Upper lobe of left lung (tissue), 6 donors: ENCODE results near the gene POTEB2. TPM values are rescaled to one million over a fixed set of nuclear protein-coding genes. Genes with fewer than 3 reads are reported as not detected.
"Not testable (repeated sequence)": the region's sequence is repeated elsewhere in the genome, so short reads cannot be mapped to it uniquely, and the experiment has no call there.

Source experiments
- ATAC-seq, 2 donors: fragments of 200-7000 bp; cut with Tn5 transposase; one replicate each; pipeline ENCODE4 v1.9.1; 2022; ENCODE audit warnings: mild to moderate bottlenecking in 2 of 2, moderate library complexity in 2 of 2; ENCODE audit not compliant: low FRiP score in 2 of 2
- DNase-seq, 2 donors: peaks; one replicate each; pipeline ENCODE4 v3.0.0-alpha.2; 2019 to 2020
- H3K27ac ChIP-seq, 4 donors: fragments of 200-600 bp; sonication (generic); one replicate each; pipeline ENCODE4 v1.5.1; 2016 to 2019
- H3K27me3 ChIP-seq, 4 donors: fragments of 200-600 bp; sonication (generic); one replicate each; pipeline ENCODE4 v1.5.1; 2017 to 2019
- H3K36me3 ChIP-seq, 4 donors: fragments of 200-600 bp; sonication (generic); one replicate each; pipeline ENCODE4 v1.5.1; 2016 to 2019
- H3K4me1 ChIP-seq, 4 donors: fragments of 200-600 bp; sonication (generic); one replicate each; pipeline ENCODE4 v1.5.1; 2018 to 2019
- H3K4me3 ChIP-seq, 4 donors: fragments of 200-600 bp; sonication (generic); one replicate each; pipeline ENCODE4 v1.5.1; 2017 to 2019; ENCODE audit warnings: mild to moderate bottlenecking in 2 of 4, moderate library complexity in 1 of 4
- H3K9me3 ChIP-seq, 4 donors: fragments of 200-600 bp; sonication (generic); one replicate each; pipeline ENCODE4 v1.5.1; 2018 to 2019
- WGBS, 2 donors: methylation state at CpG; one replicate each; pipeline ENCODE4 v1.1.5; 2017 to 2018; 5-methylcytosine and 5-hydroxymethylcytosine counted together
- small RNA-seq, 4 donors: library from RNA; depleted of rRNA; stranded (forward); fragments of <200 nt; gene quantifications; one replicate each; pipeline ENCODE3, GENCODE V24; 2016
- total RNA-seq, 6 donors: library from RNA; depleted of rRNA in 4 of 6; stranded (reverse); fragments of >200 nt in 4 of 6; gene quantifications; one replicate each; pipeline versions ENCODE4 v1.1.0 to v1.2.1, GENCODE V29; 2016 to 2021
- donor health status: DM: no; HTN: no; CAD: no; lungs with moderate emphysema.
- donor health status: DM: no; HTN: yes; CAD: no; lungs with severe emphysema.

POTEB2 gene
- total RNA-seq = not detected

GRCh38 chr15:20866214-20866613 lies at the start of gene POTEB2:
Gene POTEB2 (minus strand): TSS chr15:20866314. CDS start chr15:20866281, 33 bp downstream.
- not testable (repeated sequence) for H3K27ac ChIP-seq, H3K27me3 ChIP-seq, DNase-seq, H3K9me3 ChIP-seq, H3K4me1 ChIP-seq, H3K36me3 ChIP-seq, ATAC-seq, H3K4me3 ChIP-seq
- WGBS, 2 donors = no CpG with 5 or more reads among the region's 9 CpGs

GRCh38 chr15:20879916-20880315 lies 13.8 kb upstream of the POTEB2 start:
- not testable (repeated sequence) for H3K4me1 ChIP-seq, H3K9me3 ChIP-seq, H3K27me3 ChIP-seq, DNase-seq, H3K27ac ChIP-seq, ATAC-seq, H3K36me3 ChIP-seq, H3K4me3 ChIP-seq
- no CpG with 5 or more reads among the region's 5 CpGs for WGBS, 2 donors

GRCh38 chr15:20878464-20878863 lies 12.3 kb upstream of the POTEB2 start:
- H3K9me3 ChIP-seq, H3K27me3 ChIP-seq, ATAC-seq, H3K36me3 ChIP-seq, DNase-seq, H3K27ac ChIP-seq, H3K4me3 ChIP-seq, H3K4me1 ChIP-seq: not testable (repeated sequence)
- no CpG with 5 or more reads among the region's 48 CpGs for WGBS, 2 donors

- H3K36me3 ChIP-seq, DNase-seq, H3K4me1 ChIP-seq, ATAC-seq, H3K9me3 ChIP-seq, H3K27me3 ChIP-seq, H3K27ac ChIP-seq, H3K4me3 ChIP-seq: not testable (repeated sequence)
- WGBS, 2 donors = no CpG with 5 or more reads among the region's 37 CpGs
Measured at GRCh38 chr15:20877819-20878218, 11.7 kb upstream of the POTEB2 start.

Small RNA genes within 50 kb of the gene (small RNA-seq; reads per million reads assigned to genes)
- gene AC012414.2 = 0 reads per million in 4 donors
- gene MIR3118-2 = 0 reads per million in 4 donors
- 0 reads per million in 4 donors for gene RNU6-749P
- 0 reads per million in 4 donors for gene ZNF519P2
